UCSD-AML1 (cell line): ENCODE results near the gene FGF1.
"Not testable (repeated sequence)": the region's sequence is repeated elsewhere in the genome, so short reads cannot be mapped to it uniquely, and the experiment has no call there.

Experiments
- DNase-seq: peaks from one replicate; lab custom pipeline; 2025; ENCODE audit not compliant: unreplicated experiment; lab: John Stamatoyannopoulos, UW

Gene FGF1

GRCh38 chr5:142671266-142671665 is 14.6 kb downstream of the FGF1 start:
- DNase-seq, result no peak

GRCh38 chr5:142670804-142671203 is 15.1 kb downstream of the FGF1 start:
- DNase-seq, result no peak

- no peak for DNase-seq
These were observed 16.4 kb downstream of the FGF1 start for GRCh38 chr5:142669477-142669876.

- DNase-seq, result no peak
These were observed 17.6 kb downstream of the FGF1 start for GRCh38 chr5:142668336-142668735.

GRCh38 chr5:142667831-142668230 is 18.1 kb downstream of the FGF1 start:
- no peak for DNase-seq

- DNase-seq, result no peak
These were observed 21.3 kb downstream of the FGF1 start for GRCh38 chr5:142664636-142665035.

- DNase-seq, result no peak
These were observed 21.8 kb downstream of the FGF1 start for GRCh38 chr5:142664067-142664466.

GRCh38 chr5:142663246-142663645 is 22.6 kb downstream of the FGF1 start:
- DNase-seq, result no peak

- no peak for DNase-seq
These were observed 23.9 kb downstream of the FGF1 start for GRCh38 chr5:142661957-142662356.

GRCh38 chr5:142661143-142661542 is 24.7 kb downstream of the FGF1 start:
- DNase-seq, result no peak

- no peak for DNase-seq
These were observed 25.2 kb downstream of the FGF1 start for GRCh38 chr5:142660731-142661130.

GRCh38 chr5:142660196-142660595 is 25.7 kb downstream of the FGF1 start:
- DNase-seq, result no peak

GRCh38 chr5:142659405-142659804 is 26.5 kb downstream of the FGF1 start:
- DNase-seq, result no peak

- DNase-seq, result no peak
These were observed 27.6 kb downstream of the FGF1 start for GRCh38 chr5:142658278-142658677.

GRCh38 chr5:142657446-142657845 is 28.4 kb downstream of the FGF1 start:
- DNase-seq, result no peak

- DNase-seq, result peak; percentile 67
These were observed 30.3 kb downstream of the FGF1 start for GRCh38 chr5:142655339-142656267.

GRCh38 chr5:142654578-142655058 is 31.3 kb downstream of the FGF1 start:
- DNase-seq, result no peak

GRCh38 chr5:142653321-142653720 is 32.6 kb downstream of the FGF1 start:
- DNase-seq, result no peak

- DNase-seq, result no peak
These were observed 33.3 kb downstream of the FGF1 start for GRCh38 chr5:142652563-142652962.

- DNase-seq, result no peak
These were observed 35.0 kb downstream of the FGF1 start for GRCh38 chr5:142650881-142651280.

GRCh38 chr5:142650060-142650459 is 35.8 kb downstream of the FGF1 start:
- DNase-seq, result no peak

GRCh38 chr5:142648108-142648507 is 37.8 kb downstream of the FGF1 start:
- not testable (repeated sequence) for DNase-seq

GRCh38 chr5:142645456-142645855 is 40.4 kb downstream of the FGF1 start:
- DNase-seq, result no peak
